HG03025 (cell line): ENCODE data around the gene TSEN54.
"Not testable (repeated sequence)": the region's sequence is repeated elsewhere in the genome, so short reads cannot be mapped to it uniquely, and the experiment has no call there.

Source experiments
- ATAC-seq: cut with Tn5 transposase; IDR thresholded peaks from one replicate; pipeline ENCODE4 v1.9.1; 2021; ENCODE audit warnings: mild to moderate bottlenecking, moderate library complexity; ENCODE audit not compliant: unreplicated experiment, low FRiP score

Gene TSEN54

GRCh38 chr17:75516255-75516618 lies at the start of gene TSEN54:
TSS of gene TSEN54 (plus strand) at chr17:75516528. CDS start at chr17:75516561, 33 bp downstream.
- peak; percentile 64 for ATAC-seq

GRCh38 chr17:75468291-75468754 lies 48.0 kb upstream of the TSEN54 start:
- no peak for ATAC-seq

- ATAC-seq = no peak
Observed at GRCh38 chr17:75468779-75469373, 47.5 kb upstream of the TSEN54 start.

GRCh38 chr17:75471207-75471606 lies 45.1 kb upstream of the TSEN54 start:
- ATAC-seq = no peak

GRCh38 chr17:75472119-75472518 lies 44.2 kb upstream of the TSEN54 start:
- ATAC-seq = no peak

GRCh38 chr17:75473246-75473645 lies 43.1 kb upstream of the TSEN54 start:
- ATAC-seq = no peak

- ATAC-seq = no peak
Observed at GRCh38 chr17:75474736-75475135, 41.6 kb upstream of the TSEN54 start.

- ATAC-seq = no peak
Observed at GRCh38 chr17:75475144-75475835, 41.0 kb upstream of the TSEN54 start.

- ATAC-seq = no peak
Observed at GRCh38 chr17:75475851-75476250, 40.5 kb upstream of the TSEN54 start.

- no peak for ATAC-seq
Observed at GRCh38 chr17:75476271-75476671, 40.1 kb upstream of the TSEN54 start.

- no peak for ATAC-seq
Observed at GRCh38 chr17:75476752-75477489, 39.4 kb upstream of the TSEN54 start.

- not testable (repeated sequence) for ATAC-seq
Observed at GRCh38 chr17:75477490-75477862, 38.9 kb upstream of the TSEN54 start.

- no peak for ATAC-seq
Observed at GRCh38 chr17:75478508-75478907, 37.8 kb upstream of the TSEN54 start.

- no peak for ATAC-seq
Observed at GRCh38 chr17:75480281-75480680, 36.0 kb upstream of the TSEN54 start.

- no peak for ATAC-seq
Observed at GRCh38 chr17:75481194-75482068, 34.9 kb upstream of the TSEN54 start.

- ATAC-seq = no peak
Observed at GRCh38 chr17:75482098-75482942, 34.0 kb upstream of the TSEN54 start.

GRCh38 chr17:75485688-75486087 lies 30.6 kb upstream of the TSEN54 start:
- ATAC-seq = no peak

GRCh38 chr17:75486151-75486550 lies 30.2 kb upstream of the TSEN54 start:
- no peak for ATAC-seq

GRCh38 chr17:75486951-75487350 lies 29.4 kb upstream of the TSEN54 start:
- ATAC-seq = no peak
